ENCODE data around the gene ORMDL1. TPM values are rescaled to one million over a fixed set of nuclear protein-coding genes. Genes with fewer than 3 reads are reported as not detected.

ORMDL1 gene, protein sequence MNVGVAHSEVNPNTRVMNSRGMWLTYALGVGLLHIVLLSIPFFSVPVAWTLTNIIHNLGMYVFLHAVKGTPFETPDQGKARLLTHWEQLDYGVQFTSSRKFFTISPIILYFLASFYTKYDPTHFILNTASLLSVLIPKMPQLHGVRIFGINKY
- polyA plus RNA-seq: 35.8 to 86.2 TPM (median 76.0 TPM) in 3 replicates
- polyA plus RNA-seq (2011; ENCODE audit: low read depth): 10.9 TPM
- 21.9 and 43.2 TPM in 2 replicates for polyA plus RNA-seq (2011; cell fraction: cytosol; rRNA removed)
- 175 and 209 TPM in 2 replicates for polyA plus RNA-seq (2011; cell fraction: nucleus; rRNA removed)
- polyA plus RNA-seq (2012; ENCODE audit: low replicate concordance): 29.4 and 43.6 TPM in 2 replicates
- 11.5 to 29.5 TPM (median 19.0 TPM) in 3 replicates for polyA minus RNA-seq
- polyA minus RNA-seq (2011; cell fraction: cytosol; rRNA and poly(A)+ RNA removed): 9.8 TPM
- polyA minus RNA-seq (2011; cell fraction: nucleus; rRNA and poly(A)+ RNA removed): 19.8 and 31.6 TPM in 2 replicates

GRCh38 chr2:189783927-189784867 is at the start of gene ORMDL1, which contains the start of gene PMS1:
Gene ORMDL1, minus strand, starts transcription at chr2:189784339. Its CDS starts 1,744 bp downstream, at chr2:189782595.
Gene PMS1, plus strand, starts transcription at chr2:189784450. Its CDS starts 7,360 bp downstream, at chr2:189791810.
- Histone ChIP-seq H3K4me3 (ENCODE audit: control insufficient read depth in 2 of 3, extremely low read depth in 1 of 3, insufficient read depth in 2 of 3, low read depth in 1 of 3, low read length in 3 of 3) (peak within 1 kb of the TSS; percentile 89 to 98 (median 97)), H3K36me3 (ENCODE audit: control insufficient read depth in 2 of 2, extremely low read depth in 1 of 2, insufficient read depth in 2 of 2, low read length in 2 of 2) (peaks cover 4 to 11% of the 10 kb centered on the region in 2 experiments), H3K9ac (ENCODE audit: control insufficient read depth, extremely low read depth, insufficient read depth, low read length) (peak within 1 kb of the TSS; percentile 93), H4K20me1 (ENCODE audit: control insufficient read depth, extremely low read depth, insufficient read depth, low read length) (no peaks in the 10 kb centered on the region), H3K27ac (ENCODE audit: control insufficient read depth, insufficient read depth, low read length) (peak within 1 kb of the TSS; percentile 87), H3K27me3 (ENCODE audit: control insufficient read depth, extremely low read depth, insufficient read depth, low read length) (no peaks in the 10 kb centered on the region), H3K4me1 (ENCODE audit: control insufficient read depth, extremely low read depth, insufficient read depth, low read length) (peaks cover 14% of the 10 kb centered on the region), H3K4me2 (ENCODE audit: control insufficient read depth, extremely low read depth, insufficient read depth, low read depth, low read length) (peak within 1 kb of the TSS; percentile 92), H3K9me1 (ENCODE audit: control insufficient read depth, extremely low read depth, insufficient read depth, low read length) (no peaks in the 10 kb centered on the region), H3K9me3 (ENCODE audit: control insufficient read depth, low read depth, low read length) (no peaks in the 10 kb centered on the region), H3K79me2 (ENCODE audit: control insufficient read depth, insufficient read depth, low read length) (peaks cover 71% of the 10 kb centered on the region), H2AFZ (ENCODE audit: control insufficient read depth, low read length) (peak within 1 kb of the TSS; percentile 96)
- TF ChIP-seq EZH2 (IDR thresholded peaks at IDR 0.05; ENCODE audit: low read length): no peak
- TF ChIP-seq, protein P1, sequence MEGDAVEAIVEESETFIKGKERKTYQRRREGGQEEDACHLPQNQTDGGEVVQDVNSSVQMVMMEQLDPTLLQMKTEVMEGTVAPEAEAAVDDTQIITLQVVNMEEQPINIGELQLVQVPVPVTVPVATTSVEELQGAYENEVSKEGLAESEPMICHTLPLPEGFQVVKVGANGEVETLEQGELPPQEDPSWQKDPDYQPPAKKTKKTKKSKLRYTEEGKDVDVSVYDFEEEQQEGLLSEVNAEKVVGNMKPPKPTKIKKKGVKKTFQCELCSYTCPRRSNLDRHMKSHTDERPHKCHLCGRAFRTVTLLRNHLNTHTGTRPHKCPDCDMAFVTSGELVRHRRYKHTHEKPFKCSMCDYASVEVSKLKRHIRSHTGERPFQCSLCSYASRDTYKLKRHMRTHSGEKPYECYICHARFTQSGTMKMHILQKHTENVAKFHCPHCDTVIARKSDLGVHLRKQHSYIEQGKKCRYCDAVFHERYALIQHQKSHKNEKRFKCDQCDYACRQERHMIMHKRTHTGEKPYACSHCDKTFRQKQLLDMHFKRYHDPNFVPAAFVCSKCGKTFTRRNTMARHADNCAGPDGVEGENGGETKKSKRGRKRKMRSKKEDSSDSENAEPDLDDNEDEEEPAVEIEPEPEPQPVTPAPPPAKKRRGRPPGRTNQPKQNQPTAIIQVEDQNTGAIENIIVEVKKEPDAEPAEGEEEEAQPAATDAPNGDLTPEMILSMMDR (optimal IDR thresholded peaks at IDR 0.05 in 1 of 3, IDR thresholded peaks at IDR 0.05 in 1 of 3, conservative IDR thresholded peaks at IDR 0.05 in 1 of 3; ENCODE audit: extremely low read depth in 1 of 3, insufficient read depth in 2 of 3, low read length in 3 of 3): no peak
- FAIRE-seq (no peak), DNase-seq (ENCODE audit: low read depth, low spot score) (no peak)
- dilution Hi-C loops (cut with MboI; ENCODE audit: extremely low pct_ligation_motif_present, low sequenced_read_pairs): no loop called here

GRCh38 chr2:189830510-189830909 is 46.4 kb upstream of the ORMDL1 start:
- no peaks in the 10 kb centered on the region for H3K79me2 ChIP-seq (ENCODE audit: control insufficient read depth, insufficient read depth, low read length)
- H3K9me3 ChIP-seq (ENCODE audit: control insufficient read depth, low read depth, low read length): no peaks in the 10 kb centered on the region
- TF ChIP-seq EZH2 (IDR thresholded peaks at IDR 0.05; ENCODE audit: low read length): no peak
- TF ChIP-seq, protein P1 (optimal IDR thresholded peaks at IDR 0.05 in 1 of 3, IDR thresholded peaks at IDR 0.05 in 1 of 3, conservative IDR thresholded peaks at IDR 0.05 in 1 of 3; ENCODE audit: extremely low read depth in 1 of 3, insufficient read depth in 2 of 3, low read length in 3 of 3): no peak
- H3K27ac ChIP-seq (ENCODE audit: control insufficient read depth, insufficient read depth, low read length): no peak overlapping the region
- DNase-seq (ENCODE audit: low read depth, low spot score): no peak
- peaks cover 1 to 12% of the 10 kb centered on the region in 2 experiments for H3K36me3 ChIP-seq (ENCODE audit: control insufficient read depth in 2 of 2, extremely low read depth in 1 of 2, insufficient read depth in 2 of 2, low read length in 2 of 2)
- no peaks in the 10 kb centered on the region for H3K27me3 ChIP-seq (ENCODE audit: control insufficient read depth, extremely low read depth, insufficient read depth, low read length)
- no peak overlapping the region for H2AFZ ChIP-seq (ENCODE audit: control insufficient read depth, low read length)
- no peak overlapping the region for H3K4me2 ChIP-seq (ENCODE audit: control insufficient read depth, extremely low read depth, insufficient read depth, low read depth, low read length)
- no peak overlapping the region for H3K9ac ChIP-seq (ENCODE audit: control insufficient read depth, extremely low read depth, insufficient read depth, low read length)
- no peaks in the 10 kb centered on the region for H4K20me1 ChIP-seq (ENCODE audit: control insufficient read depth, extremely low read depth, insufficient read depth, low read length)
- no peak overlapping the region for H3K4me3 ChIP-seq (ENCODE audit: control insufficient read depth in 2 of 3, extremely low read depth in 1 of 3, insufficient read depth in 2 of 3, low read depth in 1 of 3, low read length in 3 of 3)
- no peaks in the 10 kb centered on the region for H3K9me1 ChIP-seq (ENCODE audit: control insufficient read depth, extremely low read depth, insufficient read depth, low read length)
- no peak for FAIRE-seq
- H3K4me1 ChIP-seq (ENCODE audit: control insufficient read depth, extremely low read depth, insufficient read depth, low read length): no peaks in the 10 kb centered on the region
- dilution Hi-C loops (cut with MboI; ENCODE audit: extremely low pct_ligation_motif_present, low sequenced_read_pairs): no loop called here

Measured in keratinocyte (primary cell).